ENCODE data around the gene IFT88. TPM values are rescaled to one million over a fixed set of nuclear protein-coding genes. Genes with fewer than 3 reads are reported as not detected.

The IFT88 gene
- total RNA-seq, 1 donor from 2014 or later, result 4.9 TPM

GRCh38 chr13:20544201-20544923, 22.6 kb upstream of the IFT88 start:
- no peak overlapping the region for H3K27ac ChIP-seq
- no peaks in the 10 kb centered on the region for H3K9me3 ChIP-seq
- no peak for TF ChIP-seq CTCF (IDR thresholded peaks at IDR 0.05)
- H3K4me3 ChIP-seq, result no peak overlapping the region
- H3K4me1 ChIP-seq, result no peaks in the 10 kb centered on the region
- DNase-seq (ENCODE audit: low spot score in 2 of 2), result no peak
- H3K27me3 ChIP-seq, result no peaks in the 10 kb centered on the region
- no peaks in the 10 kb centered on the region for H3K36me3 ChIP-seq
- intact Hi-C loops (cut with DNase I), result no loop called here

- H3K4me1 ChIP-seq, result no peaks in the 10 kb centered on the region
- intact Hi-C loops (cut with DNase I), result no loop called here
- no peak for DNase-seq (ENCODE audit: low spot score in 2 of 2)
- no peaks in the 10 kb centered on the region for H3K36me3 ChIP-seq
- H3K27ac ChIP-seq, result no peak overlapping the region
- H3K4me3 ChIP-seq, result no peak overlapping the region
- H3K9me3 ChIP-seq, result no peaks in the 10 kb centered on the region
- no peak for TF ChIP-seq CTCF (IDR thresholded peaks at IDR 0.05)
- no peaks in the 10 kb centered on the region for H3K27me3 ChIP-seq
Observed at GRCh38 chr13:20546556-20546955, 20.4 kb upstream of the IFT88 start.

- no peak overlapping the region for H3K4me3 ChIP-seq
- intact Hi-C loops (cut with DNase I), result no loop called here
- H3K27ac ChIP-seq, result no peak overlapping the region
- no peaks in the 10 kb centered on the region for H3K36me3 ChIP-seq
- H3K4me1 ChIP-seq, result no peaks in the 10 kb centered on the region
- H3K9me3 ChIP-seq, result no peaks in the 10 kb centered on the region
- DNase-seq (ENCODE audit: low spot score in 2 of 2), result no peak
- H3K27me3 ChIP-seq, result no peaks in the 10 kb centered on the region
- no peak for TF ChIP-seq CTCF (IDR thresholded peaks at IDR 0.05)
Observed at GRCh38 chr13:20547479-20547908, 19.5 kb upstream of the IFT88 start.

GRCh38 chr13:20550799-20551198, 16.2 kb upstream of the IFT88 start:
- H3K4me1 ChIP-seq, result no peaks in the 10 kb centered on the region
- H3K9me3 ChIP-seq, result no peaks in the 10 kb centered on the region
- H3K27me3 ChIP-seq, result no peaks in the 10 kb centered on the region
- intact Hi-C loops (cut with DNase I), result no loop called here
- DNase-seq (ENCODE audit: low spot score in 2 of 2), result no peak
- H3K4me3 ChIP-seq, result no peak overlapping the region
- TF ChIP-seq CTCF (IDR thresholded peaks at IDR 0.05), result no peak
- H3K36me3 ChIP-seq, result no peaks in the 10 kb centered on the region
- H3K27ac ChIP-seq, result no peak overlapping the region

- H3K9me3 ChIP-seq, result no peaks in the 10 kb centered on the region
- intact Hi-C loops (cut with DNase I), result no loop called here
- no peaks in the 10 kb centered on the region for H3K4me1 ChIP-seq
- H3K4me3 ChIP-seq, result no peak overlapping the region
- no peak for DNase-seq (ENCODE audit: low spot score in 2 of 2)
- no peak for TF ChIP-seq CTCF (IDR thresholded peaks at IDR 0.05)
- no peak overlapping the region for H3K27ac ChIP-seq
- H3K27me3 ChIP-seq, result no peaks in the 10 kb centered on the region
- H3K36me3 ChIP-seq, result no peaks in the 10 kb centered on the region
Observed at GRCh38 chr13:20553311-20553710, 13.6 kb upstream of the IFT88 start.

- intact Hi-C loops (cut with DNase I), result no loop called here
- no peaks in the 10 kb centered on the region for H3K9me3 ChIP-seq
- no peaks in the 10 kb centered on the region for H3K4me1 ChIP-seq
- H3K4me3 ChIP-seq, result no peak overlapping the region
- no peaks in the 10 kb centered on the region for H3K27me3 ChIP-seq
- DNase-seq (ENCODE audit: low spot score in 2 of 2), result no peak
- H3K36me3 ChIP-seq, result no peaks in the 10 kb centered on the region
- H3K27ac ChIP-seq, result no peak overlapping the region
- TF ChIP-seq CTCF (IDR thresholded peaks at IDR 0.05), result no peak
Observed at GRCh38 chr13:20558982-20559381, 8.0 kb upstream of the IFT88 start.
